ENCODE results near the gene B4GALT3. TPM values are rescaled to one million over a fixed set of nuclear protein-coding genes. Genes with fewer than 3 reads are reported as not detected.

B4GALT3 gene
- polyA plus RNA-seq, 1 donor from 2014 or later, result 43.7 TPM

GRCh38 chr1:161127649-161128048 lies 49.7 kb downstream of the B4GALT3 start:
- Histone ChIP-seq H3K4me2 (ENCODE audit: low read length) (no peak overlapping the region), H3K27ac (ENCODE audit: low read length) (no peak overlapping the region), H3K27me3 (ENCODE audit: insufficient read depth, low read depth, low read length) (no peaks in the 10 kb centered on the region), H3F3A (ENCODE audit: insufficient read depth, low read length, poor library complexity, severe bottlenecking) (no peaks in the 10 kb centered on the region), H3K79me2 (replicated peaks; ENCODE audit: insufficient read depth, low read length) (peaks cover 34% of the 10 kb centered on the region), H3K9ac (ENCODE audit: low read length) (no peak overlapping the region), H4K20me1 (ENCODE audit: insufficient read depth) (no peaks in the 10 kb centered on the region), H2AFZ (ENCODE audit: low read depth, low read length) (no peak overlapping the region), H3K9me2 (ENCODE audit: insufficient read depth, low read length) (no peaks in the 10 kb centered on the region), H3K4me3 (ENCODE audit: low read length) (no peak overlapping the region), H3K9me3 (ENCODE audit: low read length) (no peaks in the 10 kb centered on the region), H3K36me3 (ENCODE audit: insufficient read depth, low read length) (no peaks in the 10 kb centered on the region)
- TF ChIP-seq MXI1 (conservative IDR thresholded peaks at IDR 0.05; ENCODE audit: poor library complexity, severe bottlenecking), result no peak
- no peak for TF ChIP-seq POLR2AphosphoS5 (IDR thresholded peaks at IDR 0.05)
- TF ChIP-seq RAD21 (conservative IDR thresholded peaks at IDR 0.05), result no peak
- no peak for TF ChIP-seq EP300 (conservative IDR thresholded peaks at IDR 0.05; ENCODE audit: poor library complexity, severe bottlenecking)
- no peak for TF ChIP-seq SMC3 (conservative IDR thresholded peaks at IDR 0.05; ENCODE audit: poor library complexity)
- TF ChIP-seq REST (IDR thresholded peaks at IDR 0.05; ENCODE audit: borderline replicate concordance), result no peak
- no peak for TF ChIP-seq TAF1 (IDR thresholded peaks at IDR 0.05; ENCODE audit: low read depth)
- TF ChIP-seq CTCF (IDR thresholded peaks at IDR 0.05; ENCODE audit: poor library complexity, severe bottlenecking), result no peak
- no peak for TF ChIP-seq EZH2 (IDR thresholded peaks at IDR 0.05; ENCODE audit: borderline replicate concordance, insufficient read depth, low read length, poor library complexity, severe bottlenecking)

GRCh38 chr1:161122967-161123366 lies 54.3 kb downstream of the B4GALT3 start:
- Histone ChIP-seq H3K4me2 (ENCODE audit: low read length) (no peak overlapping the region), H3K27me3 (ENCODE audit: insufficient read depth, low read depth, low read length) (no peaks in the 10 kb centered on the region), H3K27ac (ENCODE audit: low read length) (no peak overlapping the region), H3K9ac (ENCODE audit: low read length) (no peak overlapping the region), H3K9me3 (ENCODE audit: low read length) (no peaks in the 10 kb centered on the region), H4K20me1 (ENCODE audit: insufficient read depth) (no peaks in the 10 kb centered on the region), H3K4me3 (ENCODE audit: low read length) (no peak overlapping the region), H2AFZ (ENCODE audit: low read depth, low read length) (no peak overlapping the region), H3K36me3 (ENCODE audit: insufficient read depth, low read length) (no peaks in the 10 kb centered on the region), H3F3A (ENCODE audit: insufficient read depth, low read length, poor library complexity, severe bottlenecking) (no peaks in the 10 kb centered on the region), H3K79me2 (replicated peaks; ENCODE audit: insufficient read depth, low read length) (peaks cover 17% of the 10 kb centered on the region), H3K9me2 (ENCODE audit: insufficient read depth, low read length) (no peaks in the 10 kb centered on the region)
- TF ChIP-seq MXI1 (conservative IDR thresholded peaks at IDR 0.05; ENCODE audit: poor library complexity, severe bottlenecking), result no peak
- no peak for TF ChIP-seq REST (IDR thresholded peaks at IDR 0.05; ENCODE audit: borderline replicate concordance)
- TF ChIP-seq CTCF (IDR thresholded peaks at IDR 0.05; ENCODE audit: poor library complexity, severe bottlenecking), result no peak
- TF ChIP-seq EP300 (conservative IDR thresholded peaks at IDR 0.05; ENCODE audit: poor library complexity, severe bottlenecking), result no peak
- no peak for TF ChIP-seq TAF1 (IDR thresholded peaks at IDR 0.05; ENCODE audit: low read depth)
- TF ChIP-seq SMC3 (conservative IDR thresholded peaks at IDR 0.05; ENCODE audit: poor library complexity), result no peak
- TF ChIP-seq EZH2 (IDR thresholded peaks at IDR 0.05; ENCODE audit: borderline replicate concordance, insufficient read depth, low read length, poor library complexity, severe bottlenecking), result no peak
- no peak for TF ChIP-seq RAD21 (conservative IDR thresholded peaks at IDR 0.05)
- no peak for TF ChIP-seq POLR2AphosphoS5 (IDR thresholded peaks at IDR 0.05)
